Natural killer cell treated with Interleukin-12 subunit alpha and Interleukin-12 subunit beta and Interleukin-15 and Interleukin-18, amount 100 ng/mL, for 72 hours (primary cell): ENCODE data around the gene METTL2B. TPM values are rescaled to one million over a fixed set of nuclear protein-coding genes. Genes with fewer than 3 reads are reported as not detected.
"Not testable (repeated sequence)": the region's sequence is repeated elsewhere in the genome, so short reads cannot be mapped to it uniquely, and the experiment has no call there.

Experiments
- ATAC-seq, 2 donors: fragments of 150-1000 bp; cut with Tn5 transposase in 1 of 2; sonication (Bioruptor Pico), chemical (Tn5 transposase) in 1 of 2; 2 replicates each; pipeline ENCODE4 v1.10.0; 2021
- DNase-seq: peaks from one replicate; pipeline ENCODE4 v3.0.0; 2022; ENCODE audit warnings: low spot score
- H3K27ac Mint-ChIP-seq, 2 donors: 1 replicate in 1 of 2; 2 replicates in 1 of 2; pipeline ENCODE4 v1.8.0; 2022; ENCODE audit warnings: mixed read lengths in 2 of 2, mild to moderate bottlenecking in 1 of 2, moderate library complexity in 1 of 2
- H3K27me3 Mint-ChIP-seq, 2 donors: 1 replicate in 1 of 2; 2 replicates in 1 of 2; pipeline ENCODE4 v1.8.0; 2022; ENCODE audit warnings: mixed read lengths in 2 of 2
- H3K36me3 Mint-ChIP-seq: one replicate; pipeline ENCODE4 v1.8.0; 2022; ENCODE audit warnings: mixed read lengths
- H3K4me1 Mint-ChIP-seq, 2 donors: 1 replicate in 1 of 2; 2 replicates in 1 of 2; pipeline ENCODE4 v1.8.0; 2022; ENCODE audit warnings: low read depth in 2 of 2, mixed read lengths in 2 of 2, mild to moderate bottlenecking in 1 of 2
- H3K4me3 Mint-ChIP-seq: one replicate; pipeline ENCODE4 v1.8.0; 2022; ENCODE audit warnings: mixed read lengths
- H3K9me3 Mint-ChIP-seq: 2 replicates; pipeline ENCODE4 v1.8.0; 2022; ENCODE audit warnings: mixed read lengths
- total RNA-seq, 2 donors: library from RNA; stranded (reverse); gene quantifications; one replicate each; pipeline ENCODE4 v1.2.3, GENCODE V29; 2022

METTL2B gene
- total RNA-seq, 2 donors from 2014 or later, result 35.7 to 48.2 TPM

- H3K9me3 Mint-ChIP-seq, H3K4me3 Mint-ChIP-seq, H3K27me3 Mint-ChIP-seq, DNase-seq, ATAC-seq, H3K27ac Mint-ChIP-seq, H3K36me3 Mint-ChIP-seq: not testable (repeated sequence)
- H3K4me1 Mint-ChIP-seq, result peaks cover 14 to 17% of the 10 kb centered on the region in 2 donors
Measured at GRCh38 chr7:128463345-128463744, 13.2 kb upstream of the METTL2B start.

GRCh38 chr7:128463933-128464332 is 12.6 kb upstream of the METTL2B start:
- DNase-seq, H3K9me3 Mint-ChIP-seq, H3K27me3 Mint-ChIP-seq, ATAC-seq, H3K4me3 Mint-ChIP-seq, H3K27ac Mint-ChIP-seq, H3K36me3 Mint-ChIP-seq: not testable (repeated sequence)
- H3K4me1 Mint-ChIP-seq, result peaks cover 10 to 11% of the 10 kb centered on the region in 2 donors

- not testable (repeated sequence) for H3K4me1 Mint-ChIP-seq, H3K9me3 Mint-ChIP-seq, H3K27me3 Mint-ChIP-seq, H3K36me3 Mint-ChIP-seq, DNase-seq, ATAC-seq, H3K4me3 Mint-ChIP-seq, H3K27ac Mint-ChIP-seq
Measured at GRCh38 chr7:128466871-128467270, 9.7 kb upstream of the METTL2B start.

- Mint-ChIP-seq H3K36me3 (peaks cover 11% of the 10 kb centered on the region), H3K4me1 (peaks cover 18 to 20% of the 10 kb centered on the region in 2 donors), H3K27ac (peak overlapping the region; percentile 99 to 100), H3K4me3 (peak overlapping the region; percentile 94)
- H3K27me3 Mint-ChIP-seq, ATAC-seq, DNase-seq, H3K9me3 Mint-ChIP-seq: not testable (repeated sequence)
Measured at GRCh38 chr7:128477336-128477690, 765 bp downstream of the METTL2B start.

GRCh38 chr7:128479082-128479481 is 2.5 kb downstream of the METTL2B start:
- not testable (repeated sequence) for DNase-seq, ATAC-seq, H3K27ac Mint-ChIP-seq, H3K4me3 Mint-ChIP-seq, H3K27me3 Mint-ChIP-seq, H3K9me3 Mint-ChIP-seq
- Mint-ChIP-seq H3K4me1 (peaks cover 18 to 20% of the 10 kb centered on the region in 2 donors), H3K36me3 (peaks cover 17% of the 10 kb centered on the region)

- not testable (repeated sequence) for H3K9me3 Mint-ChIP-seq, H3K27me3 Mint-ChIP-seq, H3K36me3 Mint-ChIP-seq, H3K4me1 Mint-ChIP-seq, DNase-seq, H3K27ac Mint-ChIP-seq, ATAC-seq, H3K4me3 Mint-ChIP-seq
Measured at GRCh38 chr7:128488134-128488533, 11.6 kb downstream of the METTL2B start.

- Mint-ChIP-seq H3K27me3 (no peaks in the 10 kb centered on the region), H3K4me1 (no peaks in the 10 kb centered on the region), H3K9me3 (no peaks in the 10 kb centered on the region), H3K4me3 (no peak overlapping the region), H3K36me3 (peaks cover 10% of the 10 kb centered on the region), H3K27ac (no peak overlapping the region)
- DNase-seq (no peak), ATAC-seq (no peak)
Measured at GRCh38 chr7:128497405-128497804, 20.9 kb downstream of the METTL2B start.

- DNase-seq, H3K4me3 Mint-ChIP-seq, H3K27ac Mint-ChIP-seq, H3K27me3 Mint-ChIP-seq, H3K9me3 Mint-ChIP-seq, ATAC-seq, H3K36me3 Mint-ChIP-seq: not testable (repeated sequence)
- peaks cover 15 to 16% of the 10 kb centered on the region in 2 donors for H3K4me1 Mint-ChIP-seq
Measured at GRCh38 chr7:128505416-128505815, 28.9 kb downstream of the METTL2B start.

GRCh38 chr7:128506819-128507218 is 30.3 kb downstream of the METTL2B start:
- not testable (repeated sequence) for H3K9me3 Mint-ChIP-seq, DNase-seq, H3K27ac Mint-ChIP-seq, H3K36me3 Mint-ChIP-seq, H3K27me3 Mint-ChIP-seq, H3K4me3 Mint-ChIP-seq, ATAC-seq
- peaks cover 15 to 16% of the 10 kb centered on the region in 2 donors for H3K4me1 Mint-ChIP-seq

GRCh38 chr7:128507321-128507993 is 30.9 kb downstream of the METTL2B start:
- DNase-seq, H3K4me3 Mint-ChIP-seq, H3K27ac Mint-ChIP-seq, H3K27me3 Mint-ChIP-seq, H3K36me3 Mint-ChIP-seq, ATAC-seq, H3K9me3 Mint-ChIP-seq: not testable (repeated sequence)
- H3K4me1 Mint-ChIP-seq, result peaks cover 15 to 16% of the 10 kb centered on the region in 2 donors

GRCh38 chr7:128511692-128512091 is 35.1 kb downstream of the METTL2B start:
- H3K4me1 Mint-ChIP-seq, H3K9me3 Mint-ChIP-seq, H3K27ac Mint-ChIP-seq, H3K27me3 Mint-ChIP-seq, H3K36me3 Mint-ChIP-seq, DNase-seq, H3K4me3 Mint-ChIP-seq: not testable (repeated sequence)
- peak in 1 of 2 donors; percentile 48 for ATAC-seq

- not testable (repeated sequence) for ATAC-seq, H3K27me3 Mint-ChIP-seq, H3K9me3 Mint-ChIP-seq, H3K4me3 Mint-ChIP-seq, H3K36me3 Mint-ChIP-seq, DNase-seq, H3K4me1 Mint-ChIP-seq
- H3K27ac Mint-ChIP-seq, result peak overlapping the region in 1 of 2 donors; percentile 41
Measured at GRCh38 chr7:128515232-128515631, 38.7 kb downstream of the METTL2B start.

GRCh38 chr7:128517023-128517422 is 40.5 kb downstream of the METTL2B start:
- not testable (repeated sequence) for H3K27me3 Mint-ChIP-seq, H3K9me3 Mint-ChIP-seq, H3K27ac Mint-ChIP-seq

GRCh38 chr7:128523226-128523931 is 46.8 kb downstream of the METTL2B start:
- H3K36me3 Mint-ChIP-seq, H3K4me3 Mint-ChIP-seq, H3K9me3 Mint-ChIP-seq, H3K27me3 Mint-ChIP-seq, H3K4me1 Mint-ChIP-seq: not testable (repeated sequence)
- H3K27ac Mint-ChIP-seq, result peak overlapping the region; percentile 59 to 73
- peak; percentile 79 to 82 for ATAC-seq
- DNase-seq, result peak; percentile 67

More at GRCh38 chr7:128517023-128517422, 40.5 kb downstream of the METTL2B start:
- not testable (repeated sequence) for ATAC-seq, DNase-seq, H3K4me1 Mint-ChIP-seq, H3K4me3 Mint-ChIP-seq, H3K36me3 Mint-ChIP-seq
